ENCODE results near the gene FNDC8.

DNA sequence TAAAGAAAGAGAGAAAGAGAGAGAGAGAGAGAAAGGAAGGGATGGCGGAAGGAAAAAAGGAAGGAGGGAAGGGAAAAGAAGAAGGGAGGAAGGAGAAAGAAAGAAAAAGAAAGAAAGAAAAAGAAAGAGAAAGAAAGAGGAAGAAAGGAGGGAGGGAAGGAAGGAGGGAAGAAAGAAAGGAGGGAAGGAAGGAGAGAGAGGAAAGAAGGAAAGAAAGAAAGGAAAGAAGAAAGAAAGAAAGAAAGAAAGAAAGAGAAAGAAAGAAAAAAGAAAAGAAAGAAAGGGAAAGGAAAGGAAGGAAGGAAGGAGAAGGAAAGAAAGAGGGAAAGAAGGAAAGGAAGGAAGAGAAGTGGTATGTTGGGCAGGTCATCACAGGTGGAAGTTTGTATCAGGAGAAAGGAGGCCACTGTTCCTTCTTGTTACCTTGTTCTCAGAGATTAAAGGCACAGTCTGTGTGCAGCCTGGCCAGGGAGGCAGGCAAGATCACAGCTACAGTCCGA lies 53.5 kb downstream of the FNDC8 start:
- TF ChIP-seq EZH2phosphoT487 (IDR thresholded peaks at IDR 0.05; ENCODE audit: borderline replicate concordance, low read length) = no peak
- TF ChIP-seq, protein P1, sequence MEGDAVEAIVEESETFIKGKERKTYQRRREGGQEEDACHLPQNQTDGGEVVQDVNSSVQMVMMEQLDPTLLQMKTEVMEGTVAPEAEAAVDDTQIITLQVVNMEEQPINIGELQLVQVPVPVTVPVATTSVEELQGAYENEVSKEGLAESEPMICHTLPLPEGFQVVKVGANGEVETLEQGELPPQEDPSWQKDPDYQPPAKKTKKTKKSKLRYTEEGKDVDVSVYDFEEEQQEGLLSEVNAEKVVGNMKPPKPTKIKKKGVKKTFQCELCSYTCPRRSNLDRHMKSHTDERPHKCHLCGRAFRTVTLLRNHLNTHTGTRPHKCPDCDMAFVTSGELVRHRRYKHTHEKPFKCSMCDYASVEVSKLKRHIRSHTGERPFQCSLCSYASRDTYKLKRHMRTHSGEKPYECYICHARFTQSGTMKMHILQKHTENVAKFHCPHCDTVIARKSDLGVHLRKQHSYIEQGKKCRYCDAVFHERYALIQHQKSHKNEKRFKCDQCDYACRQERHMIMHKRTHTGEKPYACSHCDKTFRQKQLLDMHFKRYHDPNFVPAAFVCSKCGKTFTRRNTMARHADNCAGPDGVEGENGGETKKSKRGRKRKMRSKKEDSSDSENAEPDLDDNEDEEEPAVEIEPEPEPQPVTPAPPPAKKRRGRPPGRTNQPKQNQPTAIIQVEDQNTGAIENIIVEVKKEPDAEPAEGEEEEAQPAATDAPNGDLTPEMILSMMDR (IDR thresholded peaks at IDR 0.05; ENCODE audit: low read depth, low read length, poor library complexity, severe bottlenecking) = no peak
